ENCODE results near the gene ENTPD3.

DNA sequence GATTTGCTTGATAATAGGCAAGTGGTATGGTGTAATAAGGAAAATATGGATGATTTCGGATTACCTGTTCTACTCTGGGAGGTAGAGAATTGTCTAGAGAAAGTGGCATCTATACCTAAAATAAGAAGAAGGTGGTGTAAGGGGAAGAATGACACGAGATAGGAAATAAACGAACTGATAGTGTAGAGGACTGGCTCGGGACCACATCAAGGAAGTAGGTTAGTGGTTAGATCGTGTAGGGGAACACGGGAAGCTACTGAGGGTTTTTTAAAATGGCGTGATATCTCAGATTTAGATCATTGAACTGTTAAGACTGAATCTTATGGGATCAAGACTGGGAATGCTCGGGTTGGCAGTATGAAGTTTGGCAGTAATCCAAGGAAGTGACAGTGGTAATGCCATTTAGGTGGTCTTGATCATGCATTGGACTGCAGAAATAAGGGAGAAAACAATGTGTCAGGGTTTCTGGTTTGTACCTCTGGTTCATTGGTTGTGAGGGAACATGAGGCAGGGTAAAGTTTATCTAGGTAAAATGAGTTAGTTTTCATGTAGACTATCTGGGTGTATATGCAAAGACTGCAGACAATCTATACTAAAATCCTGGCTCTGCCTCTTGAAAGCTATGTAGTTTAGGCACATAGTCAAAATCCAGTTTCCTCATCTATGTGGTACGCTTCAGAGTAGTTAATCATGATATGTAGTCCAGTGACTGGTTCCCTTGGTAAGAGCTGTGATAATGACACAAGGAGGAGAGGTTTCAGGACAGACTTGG is 77.5 kb downstream of the ENTPD3 start:
- no peak; the same call in 1 of the 2 replicates for TF ChIP-seq POLR2AphosphoS5 (IDR thresholded peaks at IDR 0.05; ENCODE audit: low read depth, low read length)
- no peak; the same call in 1 of the 2 replicates for TF ChIP-seq POLR2A (IDR thresholded peaks at IDR 0.05; ENCODE audit: low read depth, low read length)

Measured in GM12892 (cell line).